Chondrocyte (in vitro differentiated cells): Measurements from ENCODE around the gene ATP8B1. TPM values are rescaled to one million over a fixed set of nuclear protein-coding genes. Genes with fewer than 3 reads are reported as not detected.
A peak's percentile ranks its signal among the peaks of the same experiment; 100 is the strongest.

Experiments
- DNase-seq: peaks from one replicate; pipeline ENCODE4 v3.0.0; 2021; ENCODE audit warnings: mixed read lengths, low spot score
- H3K27ac Mint-ChIP-seq: one replicate; pipeline ENCODE4 v1.8.0; 2021; ENCODE audit warnings: mild to moderate bottlenecking, moderate library complexity, mixed read lengths; ENCODE audit not compliant: unreplicated experiment
- H3K27me3 Mint-ChIP-seq: 2 replicates; pipeline ENCODE4 v1.8.0; 2021; ENCODE audit warnings: low read depth, mixed read lengths
- H3K36me3 Mint-ChIP-seq: 2 replicates; pipeline ENCODE4 v1.8.0; 2021; ENCODE audit warnings: low read depth, mixed read lengths
- H3K4me1 Mint-ChIP-seq: 2 replicates; pipeline ENCODE4 v1.8.0; 2021; ENCODE audit warnings: low read depth, mild to moderate bottlenecking, mixed read lengths
- H3K4me3 Mint-ChIP-seq: one replicate; pipeline ENCODE4 v1.8.0; 2021; ENCODE audit warnings: mild to moderate bottlenecking, moderate library complexity, mixed read lengths; ENCODE audit not compliant: unreplicated experiment
- H3K9me3 Mint-ChIP-seq: 2 replicates; pipeline ENCODE4 v1.8.0; 2021; ENCODE audit warnings: low read depth, mixed read lengths
- total RNA-seq: library from RNA; stranded (reverse); gene quantifications from 3 replicates; pipeline ENCODE4 v1.2.1, GENCODE V29; 2021
- TF ChIP-seq, protein P1 (sequence below): fragments of 200-600 bp; sonication (generic); IDR thresholded peaks from 2 replicates; pipeline ENCODE4 v1.5.0; 2021; ENCODE audit warnings: antibody characterized with exemption, mild to moderate bottlenecking, moderate library complexity

ATP8B1 gene
- total RNA-seq, 1 donor from 2014 or later: 35.4 TPM

DNA sequence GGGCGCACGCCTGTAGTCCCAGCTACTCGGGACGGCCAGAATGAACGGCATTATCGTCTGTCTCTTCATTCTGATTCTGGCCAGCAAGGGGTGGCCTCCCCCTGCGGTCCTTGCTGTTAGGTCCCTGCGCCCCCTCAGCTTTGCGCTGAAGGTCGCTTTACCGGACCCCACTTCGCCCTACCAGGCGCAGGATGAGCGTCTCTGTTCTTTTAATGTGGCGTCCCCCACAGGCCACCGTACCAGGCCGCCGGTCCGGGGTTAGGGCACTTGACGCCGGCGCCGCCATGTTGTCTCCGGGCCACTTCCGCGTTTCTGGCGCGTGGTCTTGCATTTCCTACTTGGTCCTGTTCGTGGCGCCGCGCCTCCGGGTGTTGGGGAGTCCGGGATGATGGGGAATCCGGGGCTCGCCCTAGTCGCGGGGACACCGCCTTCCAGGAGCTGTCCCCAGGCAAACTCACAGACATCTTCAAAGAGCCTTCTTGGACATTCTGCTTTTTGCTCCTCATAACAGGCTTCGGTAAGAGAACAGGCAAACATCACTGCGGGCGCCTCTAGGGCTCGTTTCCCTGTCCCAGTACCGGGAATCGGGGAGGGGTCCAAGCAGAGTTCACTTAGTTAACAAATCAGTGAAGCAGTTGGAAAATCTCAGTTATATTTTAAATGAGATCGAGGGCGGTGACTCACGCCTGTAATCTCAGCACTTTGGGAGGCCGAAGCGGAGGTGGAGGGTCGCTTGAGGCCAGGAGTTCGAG lies 172.9 kb downstream of the ATP8B1 start:
- peaks cover 25% of the 10 kb centered on the region for H3K4me1 Mint-ChIP-seq
- no peaks in the 10 kb centered on the region for H3K36me3 Mint-ChIP-seq
- TF ChIP-seq, protein P1, sequence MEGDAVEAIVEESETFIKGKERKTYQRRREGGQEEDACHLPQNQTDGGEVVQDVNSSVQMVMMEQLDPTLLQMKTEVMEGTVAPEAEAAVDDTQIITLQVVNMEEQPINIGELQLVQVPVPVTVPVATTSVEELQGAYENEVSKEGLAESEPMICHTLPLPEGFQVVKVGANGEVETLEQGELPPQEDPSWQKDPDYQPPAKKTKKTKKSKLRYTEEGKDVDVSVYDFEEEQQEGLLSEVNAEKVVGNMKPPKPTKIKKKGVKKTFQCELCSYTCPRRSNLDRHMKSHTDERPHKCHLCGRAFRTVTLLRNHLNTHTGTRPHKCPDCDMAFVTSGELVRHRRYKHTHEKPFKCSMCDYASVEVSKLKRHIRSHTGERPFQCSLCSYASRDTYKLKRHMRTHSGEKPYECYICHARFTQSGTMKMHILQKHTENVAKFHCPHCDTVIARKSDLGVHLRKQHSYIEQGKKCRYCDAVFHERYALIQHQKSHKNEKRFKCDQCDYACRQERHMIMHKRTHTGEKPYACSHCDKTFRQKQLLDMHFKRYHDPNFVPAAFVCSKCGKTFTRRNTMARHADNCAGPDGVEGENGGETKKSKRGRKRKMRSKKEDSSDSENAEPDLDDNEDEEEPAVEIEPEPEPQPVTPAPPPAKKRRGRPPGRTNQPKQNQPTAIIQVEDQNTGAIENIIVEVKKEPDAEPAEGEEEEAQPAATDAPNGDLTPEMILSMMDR: peak; percentile 88
- peak; percentile 98 for DNase-seq
- peak overlapping the region; percentile 96 for H3K4me3 Mint-ChIP-seq
- H3K9me3 Mint-ChIP-seq: no peaks in the 10 kb centered on the region
- no peaks in the 10 kb centered on the region for H3K27me3 Mint-ChIP-seq
- H3K27ac Mint-ChIP-seq: peak overlapping the region; percentile 95

- Mint-ChIP-seq H3K27me3 (no peaks in the 10 kb centered on the region), H3K36me3 (no peaks in the 10 kb centered on the region), H3K4me3 (peak overlapping the region; percentile 96), H3K9me3 (no peaks in the 10 kb centered on the region), H3K4me1 (peaks cover 25% of the 10 kb centered on the region), H3K27ac (no peak overlapping the region)
- TF ChIP-seq, protein P1: no peak
- DNase-seq: no peak
Measured at GRCh38 chr18:57629422-57629821, 173.7 kb downstream of the ATP8B1 start.

DNA sequence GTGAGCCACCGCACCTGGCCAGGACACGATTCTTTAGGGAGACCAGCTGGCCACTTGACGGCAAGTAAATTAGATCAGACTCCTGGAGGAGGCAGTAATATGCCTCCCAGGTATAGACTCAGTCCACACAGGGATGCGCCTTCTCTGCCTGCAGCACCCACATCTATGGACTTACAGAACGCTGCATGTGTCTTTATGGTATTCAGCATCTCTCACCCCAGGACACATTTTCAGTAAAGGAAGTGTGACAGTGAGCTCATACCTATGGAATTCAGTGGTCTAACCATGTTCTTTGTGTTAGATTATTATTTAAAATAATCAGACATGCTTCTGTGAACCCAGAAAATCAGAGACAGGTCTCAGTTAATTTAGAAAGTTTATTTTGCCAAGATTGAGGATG lies 175.6 kb downstream of the ATP8B1 start:
- peak overlapping the region; percentile 65 for H3K27ac Mint-ChIP-seq
- peaks cover 26% of the 10 kb centered on the region for H3K4me1 Mint-ChIP-seq
- no peaks in the 10 kb centered on the region for H3K9me3 Mint-ChIP-seq
- no peak overlapping the region for H3K4me3 Mint-ChIP-seq
- H3K27me3 Mint-ChIP-seq: no peaks in the 10 kb centered on the region
- no peaks in the 10 kb centered on the region for H3K36me3 Mint-ChIP-seq
- DNase-seq: no peak
- TF ChIP-seq, protein P1: no peak

DNA sequence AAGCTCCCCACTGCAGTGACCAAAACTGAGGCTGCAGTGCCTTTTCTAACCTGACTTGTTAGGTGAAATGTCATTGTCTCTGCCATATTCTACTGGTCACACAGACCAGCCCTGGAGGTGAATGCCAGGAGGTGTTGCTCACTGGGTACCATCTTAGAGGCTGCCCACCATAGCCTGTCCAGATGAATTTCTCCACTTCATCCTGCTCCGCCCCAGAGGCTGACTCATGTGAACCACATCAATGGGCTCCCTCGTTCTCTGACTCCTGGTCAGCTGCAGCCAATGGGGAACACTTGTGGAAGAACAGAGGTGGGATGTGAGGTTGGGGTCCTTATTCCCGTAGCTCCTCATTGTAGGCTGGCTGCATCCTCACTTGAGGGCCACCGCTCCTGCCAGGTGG lies 178.1 kb downstream of the ATP8B1 start:
- DNase-seq: no peak
- Mint-ChIP-seq H3K4me3 (no peak overlapping the region), H3K27ac (no peak overlapping the region)

DNA sequence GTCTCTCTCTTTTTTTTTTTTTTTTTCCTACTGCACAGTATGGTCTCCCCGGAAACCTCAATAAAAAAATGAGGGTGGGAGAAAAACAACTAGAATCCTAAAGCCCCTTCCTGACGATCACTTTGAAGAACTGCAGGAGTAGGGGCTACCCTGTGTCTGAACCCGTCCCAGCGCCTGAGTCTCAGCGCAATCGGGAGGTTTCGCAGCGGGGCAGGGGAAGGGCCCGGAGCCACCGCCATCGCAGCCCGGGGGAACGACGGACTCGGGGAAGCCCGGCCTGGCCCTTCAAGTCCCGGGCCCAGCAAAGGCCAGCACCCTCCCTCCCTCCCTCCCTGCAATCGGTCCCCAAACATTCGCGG lies 181.9 kb downstream of the ATP8B1 start:
- no peaks in the 10 kb centered on the region for H3K27me3 Mint-ChIP-seq
- TF ChIP-seq, protein P1: no peak
- H3K9me3 Mint-ChIP-seq: no peaks in the 10 kb centered on the region
- H3K4me1 Mint-ChIP-seq: peaks cover 34% of the 10 kb centered on the region
- H3K27ac Mint-ChIP-seq: peak overlapping the region; percentile 99
- DNase-seq: no peak
- peaks cover 10% of the 10 kb centered on the region for H3K36me3 Mint-ChIP-seq
- peak overlapping the region; percentile 98 for H3K4me3 Mint-ChIP-seq

More for the DNA sequence above, 178.1 kb downstream of the ATP8B1 start:
- TF ChIP-seq, protein P1: no peak
- no peaks in the 10 kb centered on the region for H3K9me3 Mint-ChIP-seq
- H3K27me3 Mint-ChIP-seq: no peaks in the 10 kb centered on the region
- no peaks in the 10 kb centered on the region for H3K36me3 Mint-ChIP-seq
- peaks cover 32% of the 10 kb centered on the region for H3K4me1 Mint-ChIP-seq
